IMR-90 (cell line): ENCODE data around the gene IFIH1. TPM values are rescaled to one million over a fixed set of nuclear protein-coding genes. Genes with fewer than 3 reads are reported as not detected.

Experiments
- ATAC-seq: fragments of 200-7000 bp; cut with Tn5 transposase; 2 replicates; pipeline ENCODE4 v1.9.1; 2020; ENCODE audit warnings: low read depth, mild to moderate bottlenecking, moderate library complexity
- BruUV-seq: library from RNA; stranded (reverse); fragments of 400-500 nt; replicated peaks from 2 replicates; lab custom pipeline; 2021; lab: Mats Ljungman, UMichigan
- CTCF ChIA-PET: fragments of 300-600 bp; formaldehyde crosslinking; extraction: SDS; loops from one replicate; lab custom pipeline; 2021; ENCODE audit warnings: antibody characterized with exemption; lab: Yijun Ruan, JAX
- POLR2A ChIA-PET: fragments of 300-600 bp; sonication (Branson Sonifier 250); formaldehyde crosslinking; loops from one replicate; lab custom pipeline; 2022; ENCODE audit warnings: antibody characterized with exemption; ENCODE audit not compliant: unreplicated experiment; lab: Charles Lee
- DNase-seq: peaks from one replicate; pipeline ENCODE4 v3.0.0; 2013
- H2AFZ ChIP-seq: replicated peaks from 2 replicates; pipeline ENCODE3; 2013; ENCODE audit warnings: low read length, mild to moderate bottlenecking; ENCODE audit not compliant: poor library complexity
- H2AK5ac ChIP-seq: 2 replicates; pipeline ENCODE4 v1.6.1; 2013; ENCODE audit warnings: low read depth, low read length, inconsistent platforms
- H2AK9ac ChIP-seq: replicated peaks from 2 replicates; pipeline ENCODE3; 2013; ENCODE audit warnings: mild to moderate bottlenecking, low read depth, low read length, moderate library complexity; ENCODE audit not compliant: poor library complexity
- H2BK120ac ChIP-seq: 2 replicates; pipeline ENCODE4 v1.6.1; 2013; ENCODE audit warnings: low read depth, low read length, inconsistent platforms
- H2BK15ac ChIP-seq: 3 replicates; pipeline ENCODE4 v1.6.1; 2013; ENCODE audit warnings: low read depth, low read length, inconsistent platforms
- H2BK20ac ChIP-seq: 2 replicates; pipeline ENCODE4 v1.6.1; 2013; ENCODE audit warnings: low read depth, mild to moderate bottlenecking, inconsistent platforms, low read length, moderate library complexity
- H2BK5ac ChIP-seq: 2 replicates; pipeline ENCODE4 v1.6.1; 2013; ENCODE audit warnings: mild to moderate bottlenecking, low read depth, low read length, inconsistent platforms; ENCODE audit not compliant: poor library complexity, severe bottlenecking
- H3K14ac ChIP-seq: replicated peaks from 2 replicates; pipeline ENCODE4 v1.6.1; 2013; ENCODE audit warnings: low read depth, low read length, inconsistent platforms
- H3K18ac ChIP-seq: 2 replicates; pipeline ENCODE4 v1.6.1; 2013; ENCODE audit warnings: low read depth, low read length, control low read depth
- H3K23ac ChIP-seq: 2 replicates; pipeline ENCODE4 v1.6.1; 2013; ENCODE audit warnings: low read depth, low read length, inconsistent platforms
- H3K27ac ChIP-seq: 2 replicates; pipeline ENCODE4 v1.5.1; 2013; ENCODE audit warnings: mild to moderate bottlenecking, control low read depth, low read length; ENCODE audit not compliant: insufficient read depth
- H3K27me3 ChIP-seq: 2 replicates; pipeline ENCODE4 v1.6.1; 2013; ENCODE audit warnings: low read length; ENCODE audit not compliant: control insufficient read depth, insufficient read depth
- H3K36me3 ChIP-seq: 2 replicates; pipeline ENCODE4 v1.6.1; 2013; ENCODE audit warnings: low read length, mixed read lengths; ENCODE audit not compliant: control insufficient read depth, insufficient read depth
- H3K4ac ChIP-seq: 2 replicates; pipeline ENCODE4 v1.6.1; 2013; ENCODE audit warnings: low read depth, low read length, inconsistent platforms
- H3K4me1 ChIP-seq: 2 replicates; pipeline ENCODE4 v1.6.1; 2013; ENCODE audit warnings: low read length, mixed read lengths; ENCODE audit not compliant: control insufficient read depth, insufficient read depth
- H3K4me2 ChIP-seq: 2 replicates; pipeline ENCODE4 v1.6.1; 2013; ENCODE audit warnings: low read depth, mild to moderate bottlenecking, control low read depth, low read length, moderate library complexity
- H3K4me3 ChIP-seq: 2 replicates; pipeline ENCODE4 v1.5.1; 2013; ENCODE audit warnings: low read depth, mild to moderate bottlenecking, control low read depth, low read length, moderate library complexity; ENCODE audit not compliant: insufficient read depth
- H3K56ac ChIP-seq: 2 replicates; pipeline ENCODE4 v1.6.1; 2013; ENCODE audit warnings: low read length, inconsistent platforms; ENCODE audit not compliant: insufficient read depth; ENCODE audit errors: extremely low read depth
- H3K79me1 ChIP-seq, 2 experiments: 2 replicates each; pipeline ENCODE4 v1.6.1; 2013; ENCODE audit warnings: low read length in 2 of 2, inconsistent platforms in 1 of 2, low read depth in 1 of 2
- H3K9ac ChIP-seq: 2 replicates; pipeline ENCODE4 v1.6.1; 2013; ENCODE audit warnings: low read depth, low read length, control low read depth
- H3K9me1 ChIP-seq: 2 replicates; pipeline ENCODE4 v1.6.1; 2013; ENCODE audit warnings: low read length, inconsistent platforms; ENCODE audit not compliant: insufficient read depth
- H3K9me3 ChIP-seq: 2 replicates; pipeline ENCODE4 v1.6.1; 2013; ENCODE audit warnings: low read length; ENCODE audit not compliant: control insufficient read depth, insufficient read depth
- H4K20me1 ChIP-seq: 2 replicates; pipeline ENCODE4 v1.6.1; 2013; ENCODE audit warnings: low read length, inconsistent platforms; ENCODE audit not compliant: insufficient read depth
- H4K5ac ChIP-seq: 2 replicates; pipeline ENCODE4 v1.6.1; 2013; ENCODE audit warnings: mild to moderate bottlenecking, low read depth, low read length, control low read depth
- H4K8ac ChIP-seq, 2 experiments: 2 replicates each; pipeline ENCODE4 v1.6.1; 2013; ENCODE audit warnings: low read depth in 2 of 2, low read length in 2 of 2, control low read depth in 1 of 2, inconsistent platforms in 1 of 2
- H4K91ac ChIP-seq: 2 replicates; pipeline ENCODE4 v1.6.1; 2013; ENCODE audit warnings: low read depth, low read length, inconsistent platforms; ENCODE audit not compliant: insufficient read depth
- BHLHE40 ChIP-seq: fragments of 150-350 bp; IDR thresholded peaks from 2 replicates; pipeline ENCODE4 v1.6.1; 2016; ENCODE audit warnings: mild to moderate bottlenecking, low read depth, low read length
- CEBPB ChIP-seq: IDR thresholded peaks from 2 replicates; pipeline ENCODE4 v1.6.1; 2012; ENCODE audit warnings: low read depth, low read length, improper control_type of control experiment
- CHD1 ChIP-seq: IDR thresholded peaks from 2 replicates; pipeline ENCODE4 v1.6.1; 2012; ENCODE audit warnings: low read depth, low read length, improper control_type of control experiment
- FOS ChIP-seq: fragments of 150-350 bp; IDR thresholded peaks from 2 replicates; pipeline ENCODE4 v1.6.1; 2016; ENCODE audit warnings: low read depth, low read length
- MAFK ChIP-seq: IDR thresholded peaks from 2 replicates; pipeline ENCODE4 v1.6.1; 2012; ENCODE audit warnings: low read depth, low read length, improper control_type of control experiment
- MAZ ChIP-seq: IDR thresholded peaks from 2 replicates; pipeline ENCODE4 v1.6.1; 2012; ENCODE audit warnings: low read depth, mild to moderate bottlenecking, low read length, improper control_type of control experiment, moderate library complexity, borderline replicate concordance
- MXI1 ChIP-seq: IDR thresholded peaks from 2 replicates; pipeline ENCODE4 v1.6.1; 2012; ENCODE audit warnings: low read depth, mild to moderate bottlenecking, low read length, moderate library complexity, borderline replicate concordance
- NFE2L2 ChIP-seq: fragments of 150-350 bp; IDR thresholded peaks from 2 replicates; pipeline ENCODE4 v1.6.1; 2016; ENCODE audit warnings: low read depth, mild to moderate bottlenecking, low read length
- POLR2A ChIP-seq: IDR thresholded peaks from 2 replicates; pipeline ENCODE4 v1.6.1; 2012; ENCODE audit warnings: mild to moderate bottlenecking, low read depth, low read length
- RAD21 ChIP-seq: IDR thresholded peaks from 2 replicates; pipeline ENCODE4 v1.6.1; 2012; ENCODE audit warnings: low read length, improper control_type of control experiment
- RCOR1 ChIP-seq: IDR thresholded peaks from 2 replicates; pipeline ENCODE4 v1.6.1; 2012; ENCODE audit warnings: mild to moderate bottlenecking, low read length, improper control_type of control experiment; ENCODE audit not compliant: insufficient replicate concordance
- RFX5 ChIP-seq: IDR thresholded peaks from 2 replicates; pipeline ENCODE4 v1.8.0; 2012; ENCODE audit warnings: low read depth, mild to moderate bottlenecking, low read length, moderate library complexity
- SMC3 ChIP-seq: fragments of 150-350 bp; IDR thresholded peaks from 2 replicates; pipeline ENCODE4 v1.6.1; 2016; ENCODE audit warnings: low read depth, mild to moderate bottlenecking, antibody characterized with exemption, low read length, moderate library complexity
- WGBS, 2 experiments: methylation state at CpG; one replicate each; pipeline versions ENCODE4 v1.1.5 to v1.1.7; 2013; ENCODE audit warnings: missing lambda C conversion rate in 2 of 2; ENCODE audit not compliant: insufficient read length in 1 of 2; ENCODE audit errors: extremely low coverage in 2 of 2; 5-methylcytosine and 5-hydroxymethylcytosine counted together
- dilution Hi-C: fragments of 300-500 bp; cut with HindIII; formaldehyde crosslinking; loops from one replicate; pipeline ENCODE4 v1.14.3; 2018; ENCODE audit warnings: low sequenced_read_pairs; ENCODE audit not compliant: unreplicated experiment
- in situ Hi-C: fragments of 300-500 bp; cut with MboI; formaldehyde crosslinking; loops from 3 replicates; pipeline ENCODE4 v1.14.3; 2019; ENCODE audit warnings: low sequenced_read_pairs, inconsistent platforms, mixed read lengths
- intact Hi-C: fragments of 100-400 bp; cut with micrococcal nuclease; formaldehyde crosslinking; loops from 2 replicates; pipeline ENCODE4 v1.10.0; 2022
- polyA plus RNA-seq, 3 experiments: library from polyadenylated mRNA; depleted of rRNA; stranded (reverse); fragments of >200 nt; gene quantifications; 2 replicates each; pipeline ENCODE4 v1.2.3, GENCODE V29; 2012; ENCODE audit warnings: low replicate concordance in 1 of 3
- total RNA-seq: library from RNA; depleted of rRNA; stranded (reverse); fragments of >200 nt; gene quantifications from 2 replicates; pipeline ENCODE4 v1.2.3, GENCODE V29; 2012
- TF ChIP-seq, protein P1 (sequence below): conservative IDR thresholded peaks from 2 replicates; pipeline ENCODE4 v1.5.1; 2012; ENCODE audit warnings: mild to moderate bottlenecking, low read depth, low read length, improper control_type of control experiment
- TF ChIP-seq, protein P2 (sequence below): fragments of 150-350 bp; IDR thresholded peaks from 2 replicates; pipeline ENCODE4 v1.6.1; 2017; ENCODE audit warnings: mild to moderate bottlenecking, antibody characterized with exemption, low read length, low read depth
- TF ChIP-seq, protein P3 (sequence below): fragments of 150-350 bp; IDR thresholded peaks from 2 replicates; pipeline ENCODE4 v1.6.1; 2016; ENCODE audit warnings: low read depth, mild to moderate bottlenecking, low read length, moderate library complexity, borderline replicate concordance

IFIH1 gene
- total and polyA plus RNA-seq, 2 of the 4 experiments (the other 2 are of a cell fraction): 1.3 to 1.4 TPM

DNA sequence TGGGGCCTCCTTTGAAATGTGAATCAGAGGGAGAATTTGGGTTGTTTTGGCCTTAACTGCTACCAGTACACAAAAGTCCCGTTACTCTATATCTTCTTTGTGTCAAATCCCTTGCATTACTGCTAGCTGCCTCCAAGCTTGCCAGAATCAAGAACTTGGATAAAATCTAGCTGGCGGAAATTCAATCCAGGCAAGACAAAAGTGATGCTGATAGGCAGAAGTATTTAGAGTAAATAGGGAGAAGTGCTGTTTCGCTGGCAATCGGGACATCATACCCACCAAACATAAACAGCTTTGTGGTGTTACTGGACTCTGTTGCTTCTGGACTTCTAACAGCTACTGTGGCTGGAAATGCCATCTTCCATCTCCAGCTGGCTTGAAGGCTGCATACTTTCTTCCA lies 2.5 kb downstream of the IFIH1 start:
- intact Hi-C loops (no loop called here), in situ Hi-C loops (loop anchor here (25.0 kb wide), 1 partner anchor 329 kb away; no protein-coding TSS in a partner anchor), dilution Hi-C loops (no loop called here)
- no peaks in the 10 kb centered on the region for H4K20me1 ChIP-seq
- H4K8ac ChIP-seq: no peak overlapping the region
- H3K36me3 ChIP-seq: no peaks in the 10 kb centered on the region
- H3K56ac ChIP-seq: no peak overlapping the region
- no peak overlapping the region for H3K9ac ChIP-seq
- no peak overlapping the region for H2BK15ac ChIP-seq
- no peak overlapping the region for H2BK5ac ChIP-seq
- H2AFZ ChIP-seq: no peak overlapping the region
- H2BK20ac ChIP-seq: no peak overlapping the region
- H4K91ac ChIP-seq: no peak overlapping the region
- DNase-seq (no peak), ATAC-seq (no peak)
- POLR2A ChIA-PET: no interaction called here
- CTCF ChIA-PET: no interaction called here
- no peak overlapping the region for H3K14ac ChIP-seq
- no peak overlapping the region for H2AK5ac ChIP-seq
- no peaks in the 10 kb centered on the region for H3K79me1 ChIP-seq
- H3K27me3 ChIP-seq: no peaks in the 10 kb centered on the region
- H3K4ac ChIP-seq: no peak overlapping the region
- no CpG with 5 or more reads among the region's 4 CpGs for WGBS, 2 experiments
- H2AK9ac ChIP-seq: no peak overlapping the region
- H2BK120ac ChIP-seq: no peak overlapping the region
- H3K27ac ChIP-seq: no peak overlapping the region
- no TSS peak for BruUV-seq
- no peaks in the 10 kb centered on the region for H3K9me1 ChIP-seq
- H3K4me2 ChIP-seq: no peak overlapping the region; the same call in 1 of the 2 replicates
- no peak overlapping the region for H3K4me3 ChIP-seq
- H3K9me3 ChIP-seq: no peaks in the 10 kb centered on the region
- no peak overlapping the region for H3K23ac ChIP-seq
- no peaks in the 10 kb centered on the region for H3K4me1 ChIP-seq
- H4K5ac ChIP-seq: no peak overlapping the region
- no peak overlapping the region for H3K18ac ChIP-seq
- TF ChIP-seq SMC3: no peak
- TF ChIP-seq MAFK: no peak
- TF ChIP-seq FOS: no peak
- TF ChIP-seq, protein P1, sequence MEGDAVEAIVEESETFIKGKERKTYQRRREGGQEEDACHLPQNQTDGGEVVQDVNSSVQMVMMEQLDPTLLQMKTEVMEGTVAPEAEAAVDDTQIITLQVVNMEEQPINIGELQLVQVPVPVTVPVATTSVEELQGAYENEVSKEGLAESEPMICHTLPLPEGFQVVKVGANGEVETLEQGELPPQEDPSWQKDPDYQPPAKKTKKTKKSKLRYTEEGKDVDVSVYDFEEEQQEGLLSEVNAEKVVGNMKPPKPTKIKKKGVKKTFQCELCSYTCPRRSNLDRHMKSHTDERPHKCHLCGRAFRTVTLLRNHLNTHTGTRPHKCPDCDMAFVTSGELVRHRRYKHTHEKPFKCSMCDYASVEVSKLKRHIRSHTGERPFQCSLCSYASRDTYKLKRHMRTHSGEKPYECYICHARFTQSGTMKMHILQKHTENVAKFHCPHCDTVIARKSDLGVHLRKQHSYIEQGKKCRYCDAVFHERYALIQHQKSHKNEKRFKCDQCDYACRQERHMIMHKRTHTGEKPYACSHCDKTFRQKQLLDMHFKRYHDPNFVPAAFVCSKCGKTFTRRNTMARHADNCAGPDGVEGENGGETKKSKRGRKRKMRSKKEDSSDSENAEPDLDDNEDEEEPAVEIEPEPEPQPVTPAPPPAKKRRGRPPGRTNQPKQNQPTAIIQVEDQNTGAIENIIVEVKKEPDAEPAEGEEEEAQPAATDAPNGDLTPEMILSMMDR: no peak
- no peak for TF ChIP-seq CHD1
- TF ChIP-seq BHLHE40: no peak
- no peak for TF ChIP-seq POLR2A
- TF ChIP-seq NFE2L2: no peak
- TF ChIP-seq CEBPB: no peak
- no peak for TF ChIP-seq RCOR1
- no peak for TF ChIP-seq RAD21
- TF ChIP-seq, protein P2, sequence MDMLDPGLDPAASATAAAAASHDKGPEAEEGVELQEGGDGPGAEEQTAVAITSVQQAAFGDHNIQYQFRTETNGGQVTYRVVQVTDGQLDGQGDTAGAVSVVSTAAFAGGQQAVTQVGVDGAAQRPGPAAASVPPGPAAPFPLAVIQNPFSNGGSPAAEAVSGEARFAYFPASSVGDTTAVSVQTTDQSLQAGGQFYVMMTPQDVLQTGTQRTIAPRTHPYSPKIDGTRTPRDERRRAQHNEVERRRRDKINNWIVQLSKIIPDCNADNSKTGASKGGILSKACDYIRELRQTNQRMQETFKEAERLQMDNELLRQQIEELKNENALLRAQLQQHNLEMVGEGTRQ: no peak
- no peak for TF ChIP-seq RFX5
- no peak for TF ChIP-seq MXI1
- TF ChIP-seq, protein P3, sequence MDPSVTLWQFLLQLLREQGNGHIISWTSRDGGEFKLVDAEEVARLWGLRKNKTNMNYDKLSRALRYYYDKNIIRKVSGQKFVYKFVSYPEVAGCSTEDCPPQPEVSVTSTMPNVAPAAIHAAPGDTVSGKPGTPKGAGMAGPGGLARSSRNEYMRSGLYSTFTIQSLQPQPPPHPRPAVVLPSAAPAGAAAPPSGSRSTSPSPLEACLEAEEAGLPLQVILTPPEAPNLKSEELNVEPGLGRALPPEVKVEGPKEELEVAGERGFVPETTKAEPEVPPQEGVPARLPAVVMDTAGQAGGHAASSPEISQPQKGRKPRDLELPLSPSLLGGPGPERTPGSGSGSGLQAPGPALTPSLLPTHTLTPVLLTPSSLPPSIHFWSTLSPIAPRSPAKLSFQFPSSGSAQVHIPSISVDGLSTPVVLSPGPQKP: no peak
- no peak for TF ChIP-seq MAZ
